Gastrocnemius medialis (tissue), 4 donors: ENCODE data around the gene RBFOX2.

ENCODE experiments used
- POLR2A ChIP-seq, 2 donors: fragments of 450-650 bp; IDR thresholded peaks; one replicate each; pipeline ENCODE4 v1.6.1; 2017; ENCODE audit warnings: antibody characterized with exemption in 2 of 2, mild to moderate bottlenecking in 2 of 2, moderate library complexity in 2 of 2
- TF ChIP-seq, protein P1 (sequence below), 5 experiments: fragments of 450-650 bp in 3 of 5; fragments of 200-600 bp in 2 of 5; sonication (generic) in 2 of 5; IDR thresholded peaks in 4 of 5; conservative IDR thresholded peaks in 1 of 5; 1 replicate in 4 of 5; 2 replicates in 1 of 5; pipeline ENCODE4 v1.5.1; 2016 to 2019; ENCODE audit warnings: antibody characterized with exemption in 5 of 5, mild to moderate bottlenecking in 3 of 5, moderate library complexity in 3 of 5

GRCh38 chr22:36022697-36023096, 5.9 kb downstream of the RBFOX2 start:
- TF ChIP-seq, protein P1, sequence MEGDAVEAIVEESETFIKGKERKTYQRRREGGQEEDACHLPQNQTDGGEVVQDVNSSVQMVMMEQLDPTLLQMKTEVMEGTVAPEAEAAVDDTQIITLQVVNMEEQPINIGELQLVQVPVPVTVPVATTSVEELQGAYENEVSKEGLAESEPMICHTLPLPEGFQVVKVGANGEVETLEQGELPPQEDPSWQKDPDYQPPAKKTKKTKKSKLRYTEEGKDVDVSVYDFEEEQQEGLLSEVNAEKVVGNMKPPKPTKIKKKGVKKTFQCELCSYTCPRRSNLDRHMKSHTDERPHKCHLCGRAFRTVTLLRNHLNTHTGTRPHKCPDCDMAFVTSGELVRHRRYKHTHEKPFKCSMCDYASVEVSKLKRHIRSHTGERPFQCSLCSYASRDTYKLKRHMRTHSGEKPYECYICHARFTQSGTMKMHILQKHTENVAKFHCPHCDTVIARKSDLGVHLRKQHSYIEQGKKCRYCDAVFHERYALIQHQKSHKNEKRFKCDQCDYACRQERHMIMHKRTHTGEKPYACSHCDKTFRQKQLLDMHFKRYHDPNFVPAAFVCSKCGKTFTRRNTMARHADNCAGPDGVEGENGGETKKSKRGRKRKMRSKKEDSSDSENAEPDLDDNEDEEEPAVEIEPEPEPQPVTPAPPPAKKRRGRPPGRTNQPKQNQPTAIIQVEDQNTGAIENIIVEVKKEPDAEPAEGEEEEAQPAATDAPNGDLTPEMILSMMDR (IDR thresholded peaks at IDR 0.05 in 4 of 5, conservative IDR thresholded peaks at IDR 0.05 in 1 of 5): no peak
- no peak for TF ChIP-seq POLR2A (IDR thresholded peaks at IDR 0.05)
